GM18870 (cell line): ENCODE results near the gene HABP4.

Source experiments
- ATAC-seq: cut with Tn5 transposase; IDR thresholded peaks from one replicate; pipeline ENCODE4 v1.9.1; 2021; ENCODE audit warnings: moderate library complexity; ENCODE audit not compliant: unreplicated experiment

The HABP4 gene

GRCh38 chr9:96515621-96516470 is 65.9 kb downstream of the HABP4 start:
- ATAC-seq = no peak

- ATAC-seq = no peak
Observed at GRCh38 chr9:96519095-96519494, 69.1 kb downstream of the HABP4 start.

- no peak for ATAC-seq
Observed at GRCh38 chr9:96519787-96520186, 69.8 kb downstream of the HABP4 start.

- ATAC-seq = no peak
Observed at GRCh38 chr9:96522366-96522765, 72.4 kb downstream of the HABP4 start.

GRCh38 chr9:96523374-96523773 is 73.4 kb downstream of the HABP4 start:
- no peak for ATAC-seq

- ATAC-seq = no peak
Observed at GRCh38 chr9:96524045-96524444, 74.1 kb downstream of the HABP4 start.

- no peak for ATAC-seq
Observed at GRCh38 chr9:96524764-96525163, 74.8 kb downstream of the HABP4 start.

GRCh38 chr9:96532173-96532572 is 82.2 kb downstream of the HABP4 start:
- no peak for ATAC-seq

GRCh38 chr9:96540106-96540505 is 90.1 kb downstream of the HABP4 start:
- ATAC-seq = no peak
